Adrenal gland (tissue), 5 donors: ENCODE measurements around the gene ZNF274.

Experiments used
- CTCF ChIP-seq, 6 experiments: fragments of 450-650 bp in 4 of 6; fragments of 200-600 bp in 2 of 6; sonication (generic) in 1 of 6; IDR thresholded peaks; 1 replicate in 5 of 6; 2 replicates in 1 of 6; pipeline versions ENCODE4 v1.5.1 to v1.8.0; 2016 to 2021; ENCODE audit warnings: antibody characterized with exemption in 6 of 6, mild to moderate bottlenecking in 2 of 6, moderate library complexity in 1 of 6
- POLR2A ChIP-seq, 2 donors: fragments of 450-650 bp; IDR thresholded peaks; one replicate each; pipeline ENCODE4 v1.6.1; 2017; ENCODE audit warnings: antibody characterized with exemption in 2 of 2, mild to moderate bottlenecking in 2 of 2, moderate library complexity in 1 of 2
- donor health status: DM: no; HTN: no; CAD: no.

DNA sequence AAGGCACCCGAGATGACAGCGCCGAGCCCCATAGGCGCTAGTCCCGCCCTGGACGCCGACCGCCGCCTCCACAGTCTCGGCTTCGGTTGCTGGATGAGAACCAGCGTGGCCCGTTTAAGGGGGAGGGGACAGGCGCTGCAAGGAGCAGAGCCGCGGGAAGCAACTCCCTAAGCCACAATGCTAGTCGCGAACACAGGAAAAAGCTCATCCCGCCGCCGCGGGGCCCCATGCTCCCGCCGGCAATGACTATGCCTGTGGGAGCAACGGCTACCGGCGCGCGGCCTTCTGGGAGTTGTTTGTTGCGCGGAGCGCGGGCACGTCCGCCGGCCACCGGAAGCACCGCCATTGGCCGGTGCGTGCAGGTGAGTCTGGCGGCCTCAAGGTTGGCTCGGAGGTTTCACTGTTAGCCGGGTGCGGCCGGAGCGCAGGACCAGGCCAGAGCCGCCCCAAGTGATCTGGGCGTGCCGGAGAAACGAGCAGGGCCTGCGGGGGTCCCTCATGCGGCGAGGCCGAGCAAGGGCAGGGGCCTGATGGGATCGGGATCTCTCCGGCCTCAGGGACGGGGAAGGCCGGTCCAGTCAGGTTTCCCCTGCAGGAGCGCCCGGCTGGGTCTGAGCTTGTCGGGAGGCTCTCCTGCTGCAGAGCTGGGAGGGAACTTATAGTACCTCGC, 45.9 kb downstream of the ZNF274 start, which contains the start of gene ZNF544:
- peak in 3 of 6 experiments; percentile 11 to 38 (median 23) for TF ChIP-seq CTCF (IDR thresholded peaks at IDR 0.05)
- TF ChIP-seq POLR2A (IDR thresholded peaks at IDR 0.05) = peak; percentile 35 to 53
